ENCODE measurements around the gene ZNF428.
"Not testable (repeated sequence)": the region's sequence is repeated elsewhere in the genome, so short reads cannot be mapped to it uniquely, and the experiment has no call there.

The ZNF428 gene

GRCh38 chr19:43639519-43640423, 20.3 kb upstream of the ZNF428 start, which contains the start of gene CADM4:
CADM4 (minus strand) TSS chr19:43639850; CDS start chr19:43639790, 60 bp downstream.
- peak; percentile 22 for DNase-seq

GRCh38 chr19:43638995-43639518, 19.6 kb upstream of the ZNF428 start:
- no peak for DNase-seq

GRCh38 chr19:43638214-43638994, 19.0 kb upstream of the ZNF428 start:
- DNase-seq = no peak

- DNase-seq = no peak
Measured at GRCh38 chr19:43636121-43636683, 16.8 kb upstream of the ZNF428 start.

- DNase-seq = not testable (repeated sequence)
Measured at GRCh38 chr19:43635561-43635940, 16.1 kb upstream of the ZNF428 start.

- DNase-seq = no peak
Measured at GRCh38 chr19:43634872-43635560, 15.6 kb upstream of the ZNF428 start.

- no peak for DNase-seq
Measured at GRCh38 chr19:43634506-43634871, 15.1 kb upstream of the ZNF428 start.

- DNase-seq = no peak
Measured at GRCh38 chr19:43634068-43634467, 14.6 kb upstream of the ZNF428 start.

GRCh38 chr19:43633520-43633919, 14.1 kb upstream of the ZNF428 start:
- DNase-seq = no peak

- DNase-seq = no peak
Measured at GRCh38 chr19:43631491-43631890, 12.1 kb upstream of the ZNF428 start.

- no peak for DNase-seq
Measured at GRCh38 chr19:43628646-43629326, 9.4 kb upstream of the ZNF428 start.

- no peak for DNase-seq
Measured at GRCh38 chr19:43626838-43627237, 7.4 kb upstream of the ZNF428 start.

GRCh38 chr19:43625918-43626579, 6.6 kb upstream of the ZNF428 start:
- DNase-seq = no peak

- no peak for DNase-seq
Measured at GRCh38 chr19:43624933-43625332, 5.5 kb upstream of the ZNF428 start.

- no peak for DNase-seq
Measured at GRCh38 chr19:43623889-43624670, 4.7 kb upstream of the ZNF428 start.

GRCh38 chr19:43622956-43623355, 3.5 kb upstream of the ZNF428 start:
- no peak for DNase-seq

- no peak for DNase-seq
Measured at GRCh38 chr19:43622070-43622469, 2.6 kb upstream of the ZNF428 start.

GRCh38 chr19:43620061-43621001, 902 bp upstream of the ZNF428 start:
- DNase-seq = no peak

- DNase-seq = peak; percentile 83
Measured at GRCh38 chr19:43618921-43619261, 538 bp downstream of the ZNF428 start.

GRCh38 chr19:43616954-43617353, 2.5 kb downstream of the ZNF428 start:
- DNase-seq = no peak
